Measurements from ENCODE around the gene ZNF331.
A peak's percentile ranks its signal among the peaks of the same experiment; 100 is the strongest.

The ZNF331 gene

DNA sequence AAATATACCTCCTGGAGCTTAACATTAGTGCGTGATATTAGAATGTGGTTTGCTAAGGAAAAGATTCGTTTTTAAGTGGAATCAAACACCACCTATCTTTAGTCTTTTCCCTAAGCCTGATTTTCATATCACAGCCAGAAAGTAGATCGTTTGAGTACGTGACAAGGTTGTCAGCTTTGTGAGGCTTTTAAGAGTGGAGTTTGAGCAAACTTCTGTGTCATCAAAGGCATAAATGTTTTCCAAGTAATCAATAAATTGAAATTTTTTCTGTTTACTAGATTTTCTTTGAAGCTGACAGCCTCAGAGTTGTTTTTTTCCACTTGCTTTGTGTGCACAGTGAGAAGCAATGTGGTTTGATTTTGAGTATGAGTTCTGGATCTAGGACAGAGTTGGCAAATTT, 6.5 kb upstream of the ZNF331 start:
- Mint-ChIP-seq H3K4me1 (no peaks in the 10 kb centered on the region), H3K27me3 (ENCODE audit: low read depth, poor library complexity) (no peaks in the 10 kb centered on the region), H3K27ac (no peak overlapping the region), H3K36me3 (ENCODE audit: low read depth) (peaks cover 21% of the 10 kb centered on the region), H3K4me3 (no peak overlapping the region), H3K9me3 (no peaks in the 10 kb centered on the region)
- TF ChIP-seq, protein P1, sequence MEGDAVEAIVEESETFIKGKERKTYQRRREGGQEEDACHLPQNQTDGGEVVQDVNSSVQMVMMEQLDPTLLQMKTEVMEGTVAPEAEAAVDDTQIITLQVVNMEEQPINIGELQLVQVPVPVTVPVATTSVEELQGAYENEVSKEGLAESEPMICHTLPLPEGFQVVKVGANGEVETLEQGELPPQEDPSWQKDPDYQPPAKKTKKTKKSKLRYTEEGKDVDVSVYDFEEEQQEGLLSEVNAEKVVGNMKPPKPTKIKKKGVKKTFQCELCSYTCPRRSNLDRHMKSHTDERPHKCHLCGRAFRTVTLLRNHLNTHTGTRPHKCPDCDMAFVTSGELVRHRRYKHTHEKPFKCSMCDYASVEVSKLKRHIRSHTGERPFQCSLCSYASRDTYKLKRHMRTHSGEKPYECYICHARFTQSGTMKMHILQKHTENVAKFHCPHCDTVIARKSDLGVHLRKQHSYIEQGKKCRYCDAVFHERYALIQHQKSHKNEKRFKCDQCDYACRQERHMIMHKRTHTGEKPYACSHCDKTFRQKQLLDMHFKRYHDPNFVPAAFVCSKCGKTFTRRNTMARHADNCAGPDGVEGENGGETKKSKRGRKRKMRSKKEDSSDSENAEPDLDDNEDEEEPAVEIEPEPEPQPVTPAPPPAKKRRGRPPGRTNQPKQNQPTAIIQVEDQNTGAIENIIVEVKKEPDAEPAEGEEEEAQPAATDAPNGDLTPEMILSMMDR (IDR thresholded peaks at IDR 0.05): no peak
- DNase-seq: no peak

DNA sequence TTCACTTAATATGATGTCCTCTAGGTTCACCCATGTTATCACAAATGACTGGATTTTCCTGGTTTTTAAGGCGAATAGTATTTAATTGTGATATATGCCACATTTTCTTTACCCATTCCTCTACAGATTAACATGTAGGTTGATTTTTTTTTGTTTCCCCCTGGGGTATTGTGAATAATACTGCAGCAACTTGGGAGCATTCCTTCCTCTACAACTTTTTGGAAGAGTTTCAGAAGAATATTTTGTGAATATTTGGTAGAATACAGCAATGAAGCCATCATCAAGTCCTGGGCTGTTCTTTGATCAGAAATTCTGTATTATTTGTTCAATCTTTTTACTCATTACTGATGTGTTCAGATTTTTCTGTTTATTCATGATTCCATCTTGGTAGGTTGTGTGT, 5.6 kb upstream of the ZNF331 start:
- Mint-ChIP-seq H3K27ac (no peak overlapping the region), H3K4me3 (no peak overlapping the region), H3K9me3 (no peaks in the 10 kb centered on the region), H3K27me3 (ENCODE audit: low read depth, poor library complexity) (no peaks in the 10 kb centered on the region), H3K4me1 (no peaks in the 10 kb centered on the region), H3K36me3 (ENCODE audit: low read depth) (peaks cover 16% of the 10 kb centered on the region)
- no peak for DNase-seq
- TF ChIP-seq, protein P1 (IDR thresholded peaks at IDR 0.05): no peak

GRCh38 chr19:53536225-53536548, 1.8 kb upstream of the ZNF331 start:
- peaks cover 13% of the 10 kb centered on the region for H3K4me1 Mint-ChIP-seq
- TF ChIP-seq, protein P1 (IDR thresholded peaks at IDR 0.05): no peak
- H3K27ac Mint-ChIP-seq: no peak overlapping the region
- peaks cover 8% of the 10 kb centered on the region for H3K27me3 Mint-ChIP-seq (ENCODE audit: low read depth, poor library complexity)
- no peaks in the 10 kb centered on the region for H3K9me3 Mint-ChIP-seq
- H3K4me3 Mint-ChIP-seq: no peak overlapping the region
- no peak for DNase-seq
- peaks cover 11% of the 10 kb centered on the region for H3K36me3 Mint-ChIP-seq (ENCODE audit: low read depth)

DNA sequence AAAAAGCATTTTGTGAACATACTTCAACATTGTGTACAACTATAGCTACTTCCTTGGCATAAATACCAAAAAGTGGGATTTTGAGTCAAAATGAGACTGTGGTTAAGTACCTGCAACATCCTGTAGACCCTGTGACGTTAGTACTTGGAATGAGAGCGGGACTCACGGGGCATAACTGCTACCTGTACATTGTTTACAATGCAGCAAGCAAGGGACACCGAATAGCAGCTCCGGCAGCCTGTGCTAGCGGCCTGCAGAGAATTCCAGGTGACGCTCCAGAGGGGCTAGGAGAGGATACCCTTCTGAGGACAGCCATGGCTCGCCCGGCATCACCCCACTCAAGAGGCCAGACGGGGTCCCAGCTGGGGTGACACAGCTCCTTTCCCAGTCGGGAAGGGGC, 824 bp upstream of the ZNF331 start:
- H3K27me3 Mint-ChIP-seq (ENCODE audit: low read depth, poor library complexity): peaks cover 8% of the 10 kb centered on the region

DNA sequence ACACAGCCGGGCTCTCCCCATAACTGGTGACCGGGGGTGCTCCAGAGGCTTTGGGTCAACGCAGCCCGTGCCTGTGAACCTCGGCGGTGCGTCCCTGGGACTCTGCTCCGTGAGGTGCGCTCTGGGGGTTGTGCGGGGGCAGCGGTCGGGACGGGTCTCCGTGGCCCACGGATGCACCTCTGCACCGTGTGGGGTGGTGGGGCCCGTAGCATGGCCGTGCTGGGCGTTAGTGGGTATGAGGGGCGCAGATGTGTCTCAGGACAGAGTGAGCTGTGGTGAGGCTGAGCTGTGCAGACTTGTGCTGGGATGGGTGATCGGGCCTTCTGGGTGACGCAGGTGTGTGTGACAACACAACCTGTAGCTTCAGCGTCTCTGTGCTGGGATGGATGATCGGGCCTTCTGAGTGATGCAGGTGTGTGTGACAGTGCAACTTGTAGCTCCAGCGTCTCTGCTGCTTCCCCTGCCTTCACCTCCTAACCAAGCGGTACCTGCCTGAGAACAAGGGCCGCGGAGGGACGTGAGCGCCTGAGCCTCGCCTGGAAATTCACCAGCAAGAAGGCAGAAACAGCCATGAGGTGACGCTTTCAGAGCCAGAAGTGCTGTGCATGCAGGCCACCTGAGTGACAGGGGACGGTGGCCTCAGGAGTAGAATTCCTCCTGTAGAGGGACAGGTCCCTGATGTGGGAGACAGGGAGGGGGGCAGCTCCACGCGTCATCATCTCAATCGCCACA, 599 bp downstream of the ZNF331 start:
- Mint-ChIP-seq H3K36me3 (ENCODE audit: low read depth) (peaks cover 24% of the 10 kb centered on the region), H3K9me3 (no peaks in the 10 kb centered on the region), H3K27ac (peak overlapping the region; percentile 94), H3K27me3 (ENCODE audit: low read depth, poor library complexity) (peaks cover 8% of the 10 kb centered on the region), H3K4me1 (peaks cover 13% of the 10 kb centered on the region), H3K4me3 (peak overlapping the region; percentile 92)
- TF ChIP-seq, protein P1 (IDR thresholded peaks at IDR 0.05): no peak
- DNase-seq: no peak

More for the DNA sequence above, 824 bp upstream of the ZNF331 start:
- Mint-ChIP-seq H3K4me1 (peaks cover 13% of the 10 kb centered on the region), H3K27ac (no peak overlapping the region), H3K36me3 (ENCODE audit: low read depth) (peaks cover 18% of the 10 kb centered on the region), H3K4me3 (peak overlapping the region; percentile 92), H3K9me3 (no peaks in the 10 kb centered on the region)
- TF ChIP-seq, protein P1 (IDR thresholded peaks at IDR 0.05): no peak
- no peak for DNase-seq

GRCh38 chr19:53540091-53540490, 2.1 kb downstream of the ZNF331 start:
- TF ChIP-seq, protein P1 (IDR thresholded peaks at IDR 0.05): no peak
- H3K4me3 Mint-ChIP-seq: no peak overlapping the region

More at GRCh38 chr19:53540091-53540490, 2.1 kb downstream of the ZNF331 start:
- H3K9me3 Mint-ChIP-seq: no peaks in the 10 kb centered on the region
- peaks cover 16% of the 10 kb centered on the region for H3K4me1 Mint-ChIP-seq
- H3K27me3 Mint-ChIP-seq (ENCODE audit: low read depth, poor library complexity): peaks cover 8% of the 10 kb centered on the region
- H3K27ac Mint-ChIP-seq: no peak overlapping the region
- DNase-seq: no peak
- peaks cover 31% of the 10 kb centered on the region for H3K36me3 Mint-ChIP-seq (ENCODE audit: low read depth)
